Activated CD4-positive, alpha-beta T cell treated with anti-CD3 and anti-CD28 coated beads for 48 hours (primary cell): ENCODE results near the gene SRR.

Experiments used
- DNase-seq: peaks from one replicate; pipeline ENCODE4 v3.0.0-alpha.2; 2020

SRR gene

GRCh38 chr17:2347805-2348685 lies 44.3 kb downstream of the SRR start:
- DNase-seq: no peak

DNA sequence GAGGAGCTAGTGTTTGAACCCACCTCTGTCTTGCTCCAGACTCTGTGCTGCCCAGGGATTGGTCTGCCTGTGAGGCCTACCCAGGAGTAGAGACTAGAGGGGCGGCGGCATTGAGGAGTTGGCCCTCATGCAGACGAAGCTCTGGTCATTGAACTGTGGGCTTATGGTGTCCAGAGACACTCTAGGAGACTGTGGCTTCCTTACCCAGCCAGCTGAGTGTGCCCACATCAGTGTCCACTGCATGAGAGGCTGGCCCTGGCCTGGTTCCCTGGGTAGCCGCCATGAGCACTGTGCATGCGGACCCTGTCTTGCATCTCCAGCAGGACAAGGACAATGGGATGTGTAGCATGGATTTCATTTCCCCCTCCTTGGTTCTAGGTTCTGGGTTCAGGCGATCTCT lies 47.5 kb downstream of the SRR start:
- DNase-seq: no peak

DNA sequence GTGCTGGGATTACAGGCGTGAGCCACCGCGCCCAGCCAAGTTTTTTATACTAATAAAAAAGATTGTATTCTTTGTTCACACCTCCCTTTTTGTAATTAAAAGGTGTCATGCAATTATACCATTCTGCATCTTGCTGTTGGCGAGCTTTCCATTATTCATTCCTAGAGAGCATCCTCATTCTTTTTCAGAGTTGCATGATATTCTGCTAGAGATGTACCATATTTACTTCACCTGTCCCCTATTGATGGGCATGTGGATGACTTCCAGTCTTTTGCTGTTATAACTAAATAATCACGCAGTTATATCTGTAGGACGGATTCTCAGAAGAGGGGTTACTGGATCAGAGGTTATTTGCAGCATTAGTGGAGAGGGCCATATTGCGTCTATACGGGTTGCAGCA lies 50.6 kb downstream of the SRR start:
- DNase-seq: no peak

- DNase-seq: no peak
Observed at GRCh38 chr17:2357237-2357636, 53.5 kb downstream of the SRR start.

- no peak for DNase-seq
Observed at GRCh38 chr17:2357931-2358434, 54.2 kb downstream of the SRR start.

DNA sequence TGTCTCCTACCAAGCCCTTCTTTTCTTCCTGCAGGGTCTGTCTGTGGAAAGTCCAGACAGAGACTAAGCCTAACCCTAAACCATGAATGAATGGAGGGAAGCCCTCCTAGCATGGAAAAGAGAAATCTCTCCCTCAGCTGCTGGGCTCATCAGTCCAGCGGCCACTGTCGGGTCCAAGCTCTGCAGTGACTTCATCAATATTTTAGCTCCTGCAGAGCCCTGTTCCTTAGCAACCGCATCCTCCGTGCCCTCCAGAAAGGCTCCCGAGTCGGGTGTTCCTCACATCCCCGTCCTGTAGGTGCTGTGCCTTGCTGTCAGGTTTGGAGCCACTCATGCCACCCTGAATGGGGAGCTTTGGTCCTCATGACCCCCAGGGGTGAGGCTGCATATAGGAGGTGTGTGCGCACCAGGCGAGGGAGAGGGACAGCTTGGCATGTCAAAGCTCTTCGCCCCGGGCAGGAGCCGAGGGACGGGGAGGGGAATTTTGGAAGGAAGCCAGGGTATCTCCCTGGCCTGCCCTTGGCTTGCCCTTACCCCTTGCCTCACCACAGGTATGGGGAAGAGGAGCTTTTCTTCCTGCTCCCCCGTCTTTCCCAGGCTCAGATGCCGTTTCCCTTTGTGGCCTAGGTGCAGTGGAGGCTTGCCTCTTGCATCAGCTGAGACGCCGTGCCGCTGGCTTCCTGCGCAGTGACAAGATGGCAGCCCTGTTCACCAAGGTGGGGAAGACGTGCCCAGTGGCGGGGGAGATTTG lies 57.4 kb downstream of the SRR start:
- DNase-seq: no peak

- no peak for DNase-seq
Observed at GRCh38 chr17:2362016-2362415, 58.3 kb downstream of the SRR start.

DNA sequence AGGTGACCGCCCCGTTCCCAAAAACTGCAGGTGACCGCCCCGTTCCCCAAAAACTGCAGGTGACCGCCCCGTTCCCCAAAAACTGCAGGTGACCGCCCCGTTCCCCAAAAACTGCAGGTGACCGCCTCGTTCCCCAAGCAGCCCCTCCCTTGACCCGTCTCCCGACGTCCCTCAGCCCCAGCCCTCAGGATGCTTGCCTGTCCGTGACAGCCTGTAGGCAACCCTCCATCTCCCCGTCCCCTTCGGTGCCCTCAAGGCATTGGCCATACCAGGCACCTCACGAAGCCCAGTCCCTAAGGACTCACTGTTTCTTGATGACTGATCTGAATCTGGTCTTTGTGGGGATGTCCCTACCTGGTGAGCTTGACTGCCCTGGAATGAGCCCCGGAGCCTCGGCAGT lies 58.7 kb downstream of the SRR start:
- DNase-seq: no peak

DNA sequence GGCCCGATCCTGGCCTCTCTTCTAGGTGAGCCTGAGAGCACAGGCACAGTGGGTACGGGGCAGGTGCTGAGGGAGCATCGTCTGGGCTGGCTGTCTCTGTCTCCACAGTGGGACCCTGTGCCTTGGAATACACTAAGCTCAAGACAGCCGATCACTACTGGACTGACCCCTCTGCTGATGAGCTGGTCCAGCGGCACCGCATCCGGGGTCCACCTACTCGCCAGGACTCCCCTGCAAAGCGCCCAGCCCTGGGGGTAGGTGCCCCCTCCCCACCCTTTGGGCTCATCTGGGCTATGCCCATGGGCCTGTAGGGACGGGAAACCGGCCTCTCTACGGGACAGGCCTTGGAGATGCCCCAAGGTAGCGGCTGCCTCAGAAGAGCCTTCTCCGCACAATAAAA lies 59.1 kb downstream of the SRR start:
- no peak for DNase-seq

DNA sequence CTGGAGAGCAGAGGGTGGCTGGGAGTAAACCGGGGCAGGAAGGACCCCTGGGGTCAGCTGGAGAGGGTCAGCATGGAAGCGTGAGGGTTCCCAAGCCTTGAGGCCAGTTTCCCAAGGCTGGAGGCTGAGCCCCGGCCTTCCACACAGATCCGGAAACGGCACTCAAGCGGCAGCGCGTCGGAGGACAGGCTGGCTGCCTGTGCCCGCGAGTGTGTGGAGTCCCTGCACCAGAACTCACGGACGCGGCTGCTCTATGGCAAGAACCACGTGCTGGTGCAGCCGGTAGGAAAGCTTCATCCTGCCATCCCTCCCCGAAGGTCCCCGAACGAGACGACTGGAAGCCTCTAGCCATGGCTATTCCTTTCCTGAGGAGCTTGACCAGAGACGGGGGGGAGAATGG lies 59.6 kb downstream of the SRR start:
- no peak for DNase-seq

GRCh38 chr17:2363851-2364762 lies 60.4 kb downstream of the SRR start:
- no peak for DNase-seq

DNA sequence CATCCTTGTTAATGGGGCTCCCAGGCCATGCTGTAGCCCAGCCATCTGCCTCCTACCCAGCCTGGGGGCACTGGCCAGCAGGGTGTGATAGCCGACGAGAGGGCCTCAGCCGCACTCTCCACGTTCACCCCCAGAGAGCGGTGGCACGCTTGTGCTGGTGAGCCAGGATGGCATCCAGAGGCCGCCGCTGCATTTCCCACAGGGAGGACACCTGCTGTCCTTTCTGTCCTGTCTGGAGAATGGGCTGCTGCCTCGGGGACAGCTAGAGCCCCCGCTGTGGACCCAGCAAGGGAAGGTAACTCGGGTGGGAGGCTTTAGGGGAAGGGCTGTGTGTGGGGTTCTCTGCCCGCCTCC lies 61.0 kb downstream of the SRR start:
- DNase-seq: no peak

GRCh38 chr17:2365132-2365531 lies 61.4 kb downstream of the SRR start:
- no peak for DNase-seq

DNA sequence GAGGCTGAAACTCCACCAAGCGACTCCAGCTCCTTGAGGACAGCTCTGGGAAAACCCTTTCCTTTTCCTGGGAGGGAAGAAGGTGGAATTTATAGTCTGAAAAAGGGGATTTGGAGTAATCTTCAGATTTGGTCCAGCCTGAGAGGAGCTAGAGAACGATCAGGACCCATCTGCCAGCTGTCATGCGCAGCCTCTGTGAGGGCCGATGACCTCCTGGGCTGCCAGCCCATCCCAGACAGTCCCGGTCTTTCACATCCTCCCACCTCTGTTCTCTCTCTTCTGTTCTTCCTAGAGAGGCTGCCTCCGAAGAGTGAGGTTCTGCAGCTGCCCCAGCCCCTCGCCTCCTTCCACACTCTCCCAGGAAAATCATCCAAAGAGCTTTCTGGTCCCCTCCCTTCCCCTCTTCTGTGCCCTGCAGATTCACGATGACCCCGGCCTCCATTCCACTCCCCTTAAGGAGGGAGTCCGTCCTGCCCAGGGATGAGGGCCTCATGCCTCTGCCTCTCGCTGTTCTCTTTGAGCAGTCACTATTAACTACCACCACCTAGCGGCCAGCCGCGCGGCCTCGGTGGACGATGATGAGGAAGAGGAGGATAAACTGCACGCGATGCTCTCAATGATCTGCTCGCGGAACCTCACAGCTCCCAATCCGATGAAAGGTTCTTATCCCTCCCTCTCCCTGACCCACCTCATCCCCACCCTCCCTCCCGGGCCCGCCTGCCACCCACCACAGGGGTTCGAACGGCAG lies 63.2 kb downstream of the SRR start:
- no peak for DNase-seq

DNA sequence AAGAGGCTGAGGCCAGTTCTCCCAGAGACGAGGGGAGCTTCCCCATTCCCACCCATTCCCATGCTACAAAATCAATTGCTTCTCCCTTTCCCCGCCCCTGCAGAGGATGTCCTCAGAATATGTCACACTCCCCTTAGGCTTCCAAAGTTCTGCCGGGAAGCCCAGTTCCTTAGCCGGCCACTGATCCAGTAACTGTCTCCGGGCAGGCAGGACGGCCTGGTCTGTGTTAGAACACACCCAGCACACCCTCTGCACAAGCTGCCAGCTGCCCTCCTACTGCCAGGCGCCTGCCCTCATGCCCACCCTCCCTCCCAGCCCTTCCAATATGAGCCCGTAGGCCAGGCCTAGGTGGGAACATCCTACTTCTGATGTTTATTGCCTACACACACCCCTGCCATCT lies 64.6 kb downstream of the SRR start:
- no peak for DNase-seq

DNA sequence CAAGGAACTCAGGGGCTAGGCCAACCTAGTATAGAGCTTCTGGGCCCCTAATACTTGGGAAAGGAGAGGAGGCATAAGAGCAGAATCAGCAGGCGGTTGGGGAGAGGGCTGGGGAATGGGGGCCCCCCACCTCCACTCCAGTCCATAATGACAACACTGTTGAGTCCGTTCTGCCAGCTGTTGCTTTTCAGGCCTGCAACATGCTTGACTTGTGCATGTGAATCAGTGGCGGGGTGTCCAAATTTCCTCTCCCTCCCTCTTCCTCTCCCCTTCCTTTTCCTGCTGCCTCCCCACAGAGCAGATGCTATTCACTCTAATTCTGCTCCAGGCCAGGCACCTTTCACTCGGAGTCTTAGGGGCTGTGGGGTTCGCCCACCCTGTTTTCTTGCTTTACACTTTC lies 65.3 kb downstream of the SRR start:
- DNase-seq: no peak

- no peak for DNase-seq
Observed at GRCh38 chr17:2369551-2370210, 65.9 kb downstream of the SRR start.

GRCh38 chr17:2370211-2370589 lies 66.5 kb downstream of the SRR start:
- DNase-seq: no peak

GRCh38 chr17:2371183-2372130 lies 67.7 kb downstream of the SRR start:
- no peak for DNase-seq

GRCh38 chr17:2372180-2372579 lies 68.4 kb downstream of the SRR start:
- no peak for DNase-seq

DNA sequence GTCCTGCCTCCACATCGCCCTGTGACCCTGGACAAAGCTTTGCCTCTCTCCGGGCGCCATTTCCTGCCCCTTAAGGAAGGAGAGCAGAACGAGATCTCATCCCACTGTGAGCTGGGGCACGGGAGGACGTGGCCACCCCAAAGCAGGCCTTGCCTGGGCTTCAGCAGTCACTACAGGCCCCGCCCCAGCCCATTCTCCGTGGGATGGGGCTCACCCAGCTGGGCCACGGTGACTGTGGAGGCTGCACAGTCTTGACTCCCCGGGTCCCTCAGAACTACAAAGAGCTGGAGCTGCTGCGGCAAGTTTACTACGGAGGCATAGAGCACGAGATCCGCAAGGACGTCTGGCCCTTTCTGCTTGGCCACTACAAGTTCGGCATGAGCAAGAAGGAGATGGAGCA lies 68.9 kb downstream of the SRR start:
- DNase-seq: no peak
